HS-27A (cell line): ENCODE results near the gene MLF1.
"Not testable (repeated sequence)": the region's sequence is repeated elsewhere in the genome, so short reads cannot be mapped to it uniquely, and the experiment has no call there.

Experiments
- DNase-seq: peaks from one replicate; pipeline ENCODE4 v3.0.0-alpha.2; 2012; ENCODE audit warnings: low read depth, missing footprints

The MLF1 gene

DNA sequence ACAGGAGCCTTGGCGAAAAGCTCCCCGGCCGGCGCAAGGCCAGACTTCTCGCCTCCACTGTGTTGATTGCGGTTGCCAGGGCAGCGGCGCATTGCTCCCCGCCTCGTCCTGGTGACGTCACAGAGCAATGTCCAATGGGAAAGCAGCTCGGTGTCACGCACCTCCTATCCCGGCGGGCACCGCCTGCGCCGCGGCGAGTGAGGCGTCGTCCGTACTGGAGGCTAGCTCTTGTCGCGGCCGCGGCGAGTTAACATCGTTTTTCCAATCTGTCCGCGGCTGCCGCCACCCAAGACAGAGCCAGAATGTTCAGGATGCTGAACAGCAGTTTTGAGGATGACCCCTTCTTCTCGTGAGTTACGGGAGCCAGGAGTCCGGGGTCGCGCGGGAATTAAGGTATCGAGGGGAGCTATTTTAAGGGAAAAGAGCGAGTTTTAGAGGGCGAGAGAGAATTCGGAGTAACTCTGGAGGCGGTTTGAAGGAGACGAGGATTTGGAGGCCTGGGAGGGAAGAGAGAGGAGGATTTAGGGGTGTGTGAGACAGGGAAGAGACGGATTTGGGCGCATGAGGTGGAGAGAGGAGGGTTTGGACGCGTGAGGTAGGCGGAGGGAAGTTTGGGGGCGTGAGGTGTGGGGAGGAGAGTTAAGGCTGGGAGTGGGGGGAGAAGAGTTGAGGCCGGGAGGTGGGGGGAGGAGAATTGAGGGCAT lies at the start of gene MLF1:
Gene MLF1 (plus strand): TSS at position 196 of the 704 bp plus-strand sequence. CDS start 107 bp downstream, at position 303.
- DNase-seq: peak; percentile 83

GRCh38 chr3:158522221-158523136 lies 48.5 kb upstream of the MLF1 start:
- DNase-seq: no peak

DNA sequence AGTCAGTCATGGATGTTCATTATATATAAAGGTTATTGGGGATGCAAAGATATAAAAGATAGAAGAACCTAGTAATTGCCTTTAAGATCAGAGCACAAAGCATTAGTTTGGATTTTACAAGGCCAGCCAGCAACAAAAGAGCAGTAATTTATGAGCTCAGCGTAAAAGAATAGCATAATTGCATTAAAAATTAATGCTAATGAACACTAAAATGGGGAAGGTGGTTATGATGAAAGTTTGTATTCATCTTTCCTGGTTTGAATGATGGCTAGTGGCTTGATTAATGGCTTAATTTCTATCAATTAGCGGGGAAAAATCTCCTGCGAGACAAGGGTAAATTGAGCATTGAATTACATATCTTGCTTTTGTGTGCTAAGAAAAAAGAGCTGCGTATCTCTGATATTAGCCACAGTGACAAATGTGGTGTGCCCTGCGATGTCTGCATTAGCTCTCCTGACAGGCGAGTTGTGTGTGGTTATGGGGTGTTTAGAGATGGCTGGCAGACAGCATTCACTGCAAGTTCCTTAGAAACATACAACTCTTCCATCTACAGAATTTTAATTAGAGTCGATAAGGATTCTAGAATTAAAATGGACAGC lies 42.8 kb upstream of the MLF1 start:
- DNase-seq: no peak

- no peak for DNase-seq
These were observed 39.7 kb upstream of the MLF1 start for GRCh38 chr3:158531334-158531733.

DNA sequence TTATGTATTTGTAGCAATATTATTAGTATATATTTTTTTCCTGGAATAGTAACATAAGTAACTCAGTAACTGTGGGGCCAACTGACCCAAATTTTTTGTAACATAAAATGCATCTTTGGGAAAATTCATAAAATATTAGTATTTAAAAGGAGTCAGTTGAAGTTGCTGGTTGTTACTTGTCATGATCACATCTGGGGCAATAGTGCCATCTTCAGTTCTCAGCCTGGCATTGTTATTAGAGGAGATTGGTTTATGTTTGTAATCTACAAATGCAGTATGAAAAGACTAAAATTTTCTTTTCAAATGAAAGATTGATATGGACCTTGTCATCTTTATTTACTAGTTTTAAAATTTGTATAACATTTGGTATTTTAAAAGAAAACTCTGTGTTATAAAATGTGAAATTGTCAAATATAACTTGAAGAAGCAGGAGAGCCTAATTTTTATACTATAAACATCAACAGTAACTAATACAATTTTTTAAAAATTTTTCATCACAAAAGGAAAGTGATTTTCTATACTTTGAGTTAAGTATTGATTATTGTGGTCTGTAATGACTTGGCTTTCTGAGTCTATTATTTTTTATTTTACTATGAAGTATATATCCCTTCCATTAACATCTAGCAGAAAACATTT lies 38.8 kb upstream of the MLF1 start:
- peak; percentile 17 for DNase-seq

- no peak for DNase-seq
These were observed 35.1 kb upstream of the MLF1 start for GRCh38 chr3:158535918-158536317.

DNA sequence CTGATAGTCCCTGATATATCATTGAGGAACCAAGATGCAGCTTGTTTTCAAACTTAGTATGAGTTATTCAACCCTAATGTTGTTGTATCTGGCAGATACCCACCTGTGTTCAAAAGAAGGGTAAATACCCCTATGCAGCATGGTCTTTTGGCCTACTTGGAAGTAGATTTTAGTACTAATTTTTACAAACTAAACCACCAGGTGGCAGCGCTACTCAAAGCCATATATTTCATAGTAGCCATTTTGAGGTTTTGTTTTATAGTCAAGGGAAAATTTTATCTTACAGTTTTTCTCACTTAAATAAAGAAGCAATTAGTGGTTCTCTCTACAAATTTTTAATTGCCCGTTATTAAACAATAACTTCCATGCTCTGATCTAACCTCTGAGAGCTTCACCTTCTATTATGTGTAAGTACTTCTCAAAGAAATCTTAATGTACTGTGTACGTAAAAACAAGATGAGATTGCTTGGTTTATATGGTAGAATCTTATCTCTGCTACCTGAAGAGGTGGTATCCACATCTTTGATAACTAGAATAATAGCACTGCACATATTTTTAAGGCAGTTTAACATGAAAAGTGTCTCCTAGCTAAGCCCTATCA lies 31.5 kb upstream of the MLF1 start:
- peak; percentile 19 for DNase-seq

- DNase-seq: no peak
These were observed 30.9 kb upstream of the MLF1 start for GRCh38 chr3:158540066-158540465.

- DNase-seq: no peak
These were observed 22.3 kb upstream of the MLF1 start for GRCh38 chr3:158548691-158549090.

GRCh38 chr3:158549938-158550337 lies 21.1 kb upstream of the MLF1 start:
- DNase-seq: not testable (repeated sequence)

DNA sequence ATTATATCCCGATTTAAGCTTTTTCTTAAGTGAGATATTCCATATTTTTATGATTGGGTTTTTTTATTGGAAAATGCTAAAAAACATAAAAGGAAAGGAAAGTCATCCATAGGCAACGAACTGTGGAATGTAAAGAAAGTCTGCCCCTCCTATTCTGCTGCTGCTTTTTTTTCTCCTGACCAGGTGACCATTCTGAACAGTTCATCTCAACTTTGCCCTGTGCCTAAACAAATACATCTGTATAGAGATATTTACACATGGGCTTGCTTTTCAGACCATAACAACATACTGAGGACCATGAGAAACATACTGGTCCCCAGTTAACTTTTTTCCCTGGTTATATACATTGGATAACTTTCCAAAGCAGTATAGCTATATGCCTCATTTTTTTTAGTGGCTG lies 18.9 kb upstream of the MLF1 start:
- DNase-seq: no peak

- DNase-seq: no peak
These were observed 11.5 kb upstream of the MLF1 start for GRCh38 chr3:158559504-158559903.

- DNase-seq: no peak
These were observed 10.0 kb upstream of the MLF1 start for GRCh38 chr3:158560979-158561378.

DNA sequence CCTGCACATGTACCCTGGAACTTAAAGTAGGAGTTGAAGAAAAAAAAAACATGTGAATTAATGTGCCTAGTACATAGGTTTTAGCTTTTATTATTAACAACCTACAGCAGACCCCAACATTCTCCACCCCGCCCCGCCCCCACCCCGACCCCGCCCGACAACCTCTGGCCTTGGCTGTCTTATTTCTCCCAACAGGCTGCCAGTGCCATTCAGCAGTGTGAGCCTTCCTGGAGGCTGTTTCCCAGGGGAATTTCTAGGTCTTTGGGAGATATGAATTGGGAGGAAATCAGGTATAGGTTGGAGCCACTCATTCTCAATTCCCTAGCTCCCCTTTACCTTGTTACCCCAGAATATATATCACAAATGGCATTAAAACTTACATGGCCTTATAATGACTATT lies 8.3 kb upstream of the MLF1 start:
- no peak for DNase-seq

- no peak for DNase-seq
These were observed 7.9 kb upstream of the MLF1 start for GRCh38 chr3:158563076-158563475.

DNA sequence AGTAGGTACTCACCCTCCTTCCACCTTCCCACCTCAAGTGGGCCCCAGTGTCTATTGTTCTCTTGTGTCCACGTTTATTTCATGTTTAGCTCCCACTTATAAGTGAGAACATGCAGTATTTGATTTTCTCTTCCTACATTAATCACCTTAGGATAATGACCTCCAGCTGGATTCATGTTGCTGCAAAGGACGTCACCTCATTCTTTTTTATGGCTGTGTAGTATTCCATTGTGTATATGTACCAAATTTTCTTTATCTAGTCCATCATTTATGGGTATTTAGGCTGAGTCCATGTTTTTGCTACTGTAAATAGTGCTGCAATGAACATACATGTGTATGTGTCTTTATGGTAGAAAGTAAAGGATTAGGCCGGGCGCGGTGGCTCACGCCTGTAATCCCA lies 5.9 kb upstream of the MLF1 start:
- no peak for DNase-seq

DNA sequence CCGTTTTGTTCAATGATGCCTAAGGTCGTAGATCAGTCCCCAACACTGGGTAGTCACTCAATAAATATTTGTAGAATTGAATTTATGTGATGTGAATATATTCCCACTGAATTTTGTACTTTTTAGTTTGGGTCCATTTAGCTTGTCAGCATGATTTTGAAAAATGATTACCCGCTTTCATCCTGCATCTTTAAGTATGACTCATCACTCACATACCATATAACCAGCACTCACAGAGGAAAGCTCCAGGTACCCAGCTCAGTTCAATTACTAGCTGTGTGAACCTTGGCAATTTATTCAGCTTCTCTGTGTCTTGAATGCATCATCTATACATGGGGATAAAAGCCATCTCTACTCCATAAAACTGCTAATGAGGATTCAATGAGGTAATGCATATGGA lies 2.2 kb upstream of the MLF1 start:
- no peak for DNase-seq

DNA sequence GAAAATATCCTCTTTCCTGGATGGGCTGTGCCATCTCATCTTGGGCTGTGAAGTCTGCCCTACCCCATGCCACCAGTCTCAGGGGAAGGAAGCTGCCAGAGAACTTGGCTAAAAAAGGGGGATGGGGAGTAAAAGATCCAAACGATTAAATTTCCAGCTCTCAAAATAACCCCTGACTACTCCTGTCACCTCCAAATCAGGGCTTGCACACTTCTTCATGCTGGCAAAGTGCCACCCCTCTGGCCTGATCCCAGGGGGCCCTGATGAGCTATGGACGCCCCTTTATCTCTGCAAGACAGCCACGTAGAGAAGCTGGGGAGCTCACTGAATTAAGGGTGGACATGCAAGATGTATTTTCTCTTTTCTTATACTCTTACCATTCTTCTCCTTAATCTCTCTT lies 1.2 kb upstream of the MLF1 start:
- no peak for DNase-seq

- DNase-seq: no peak
These were observed 1.2 kb downstream of the MLF1 start for GRCh38 chr3:158571969-158572765.

DNA sequence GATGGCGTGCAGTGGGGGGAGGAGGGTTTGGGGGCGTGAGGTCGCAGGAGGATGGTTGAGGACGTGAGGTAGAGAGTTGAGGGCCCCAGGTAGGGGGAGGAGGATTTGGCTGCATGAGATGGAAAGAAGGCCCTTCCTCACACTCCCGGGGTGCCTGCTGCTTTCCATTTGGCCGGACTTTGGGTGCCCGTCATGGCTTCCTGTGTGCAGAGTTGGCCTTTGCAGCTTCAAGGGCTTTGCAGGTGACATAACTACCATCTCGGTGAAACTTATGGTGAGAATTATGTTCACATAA lies 1.7 kb downstream of the MLF1 start:
- DNase-seq: no peak

GRCh38 chr3:158573714-158574113 lies 2.7 kb downstream of the MLF1 start:
- no peak for DNase-seq
